ENCODE data around the gene CDH8.

Gene CDH8

DNA sequence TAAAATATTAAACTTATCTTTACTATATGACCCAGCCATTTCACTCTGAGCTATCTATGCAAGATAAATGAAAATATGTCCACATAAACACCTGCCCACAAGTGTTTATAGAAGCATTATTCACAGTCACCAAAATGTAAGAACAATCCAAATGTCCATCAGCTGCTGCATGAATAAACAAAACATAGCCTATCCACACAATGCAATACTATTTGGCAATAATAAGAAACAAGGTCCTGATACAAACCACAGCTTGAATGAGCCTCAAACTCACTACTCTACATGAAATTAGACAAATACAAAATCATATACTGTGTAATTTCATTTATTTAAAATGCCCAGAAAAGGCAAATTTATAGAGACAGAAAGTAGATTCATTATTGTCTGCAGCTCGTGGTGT is 355.1 kb downstream of the CDH8 start:
- DNase-seq = no peak
- Histone ChIP-seq H3K27ac (ENCODE audit: insufficient read depth, low read length, poor library complexity, severe bottlenecking) (no peak overlapping the region), H3K27me3 (replicated peaks; ENCODE audit: control insufficient read depth, insufficient read depth, low read length, poor library complexity, severe bottlenecking) (no peaks in the 10 kb centered on the region), H3K36me3 (ENCODE audit: control insufficient read depth, insufficient read depth, low read length) (no peaks in the 10 kb centered on the region), H3K4me3 (ENCODE audit: insufficient read depth, low read depth, low read length, poor library complexity, severe bottlenecking) (no peak overlapping the region), H3K9me3 (ENCODE audit: control insufficient read depth, low read length) (peaks cover 4% of the 10 kb centered on the region), H3K4me1 (ENCODE audit: control insufficient read depth, insufficient read depth, low read length, poor library complexity, severe bottlenecking) (no peaks in the 10 kb centered on the region)

DNA sequence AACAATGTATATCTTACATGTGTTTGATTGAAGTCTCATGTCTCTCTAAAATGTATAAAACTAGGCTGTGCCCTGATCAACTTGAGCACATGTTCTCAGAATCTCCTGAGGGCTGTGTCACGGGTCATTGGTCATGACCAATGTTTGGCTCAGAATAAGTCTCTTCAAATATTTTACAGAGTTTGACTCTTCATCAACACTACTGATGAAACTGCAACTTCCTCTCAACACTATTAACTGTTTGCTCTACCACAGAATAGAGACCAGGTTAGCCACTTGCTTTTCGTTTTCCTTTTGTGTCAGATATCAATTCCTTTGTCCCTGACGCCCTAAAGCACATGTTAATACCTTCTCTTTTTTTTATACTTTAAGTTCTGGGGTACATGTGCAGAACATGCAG is 358.1 kb downstream of the CDH8 start:
- no peak overlapping the region for H3K27ac ChIP-seq (ENCODE audit: insufficient read depth, low read length, poor library complexity, severe bottlenecking)
- no peaks in the 10 kb centered on the region for H3K27me3 ChIP-seq (replicated peaks; ENCODE audit: control insufficient read depth, insufficient read depth, low read length, poor library complexity, severe bottlenecking)
- no peaks in the 10 kb centered on the region for H3K4me1 ChIP-seq (ENCODE audit: control insufficient read depth, insufficient read depth, low read length, poor library complexity, severe bottlenecking)
- DNase-seq = no peak
- H3K36me3 ChIP-seq (ENCODE audit: control insufficient read depth, insufficient read depth, low read length) = no peaks in the 10 kb centered on the region
- H3K9me3 ChIP-seq (ENCODE audit: control insufficient read depth, low read length) = peaks cover 4% of the 10 kb centered on the region
- H3K4me3 ChIP-seq (ENCODE audit: insufficient read depth, low read depth, low read length, poor library complexity, severe bottlenecking) = no peak overlapping the region

GRCh38 chr16:61677776-61678175 is 358.5 kb downstream of the CDH8 start:
- H3K9me3 ChIP-seq (ENCODE audit: control insufficient read depth, low read length) = peaks cover 4% of the 10 kb centered on the region
- no peaks in the 10 kb centered on the region for H3K36me3 ChIP-seq (ENCODE audit: control insufficient read depth, insufficient read depth, low read length)
- no peaks in the 10 kb centered on the region for H3K4me1 ChIP-seq (ENCODE audit: control insufficient read depth, insufficient read depth, low read length, poor library complexity, severe bottlenecking)
- H3K27ac ChIP-seq (ENCODE audit: insufficient read depth, low read length, poor library complexity, severe bottlenecking) = no peak overlapping the region
- no peaks in the 10 kb centered on the region for H3K27me3 ChIP-seq (replicated peaks; ENCODE audit: control insufficient read depth, insufficient read depth, low read length, poor library complexity, severe bottlenecking)
- no peak overlapping the region for H3K4me3 ChIP-seq (ENCODE audit: insufficient read depth, low read depth, low read length, poor library complexity, severe bottlenecking)
- no peak for DNase-seq

DNA sequence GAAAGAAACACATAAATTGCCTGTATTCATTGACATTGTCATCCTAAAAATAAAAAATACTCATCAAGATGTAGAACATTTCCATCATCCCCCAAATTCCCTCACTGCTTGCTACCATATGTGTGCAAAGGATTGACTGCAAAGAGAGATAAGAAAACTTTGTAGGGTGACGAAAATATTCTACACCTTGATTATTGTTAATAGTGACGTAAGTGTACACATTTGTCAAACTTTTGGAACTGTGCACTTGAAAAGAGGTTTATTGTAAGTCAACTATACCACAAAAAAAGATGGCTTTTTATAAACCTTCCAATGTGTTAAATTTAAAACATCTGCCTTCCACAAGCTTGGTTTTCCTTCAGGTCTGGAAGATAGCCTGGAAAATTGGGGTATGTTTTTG is 359.5 kb downstream of the CDH8 start:
- H3K27me3 ChIP-seq (replicated peaks; ENCODE audit: control insufficient read depth, insufficient read depth, low read length, poor library complexity, severe bottlenecking) = no peaks in the 10 kb centered on the region
- H3K4me3 ChIP-seq (ENCODE audit: insufficient read depth, low read depth, low read length, poor library complexity, severe bottlenecking) = no peak overlapping the region
- H3K4me1 ChIP-seq (ENCODE audit: control insufficient read depth, insufficient read depth, low read length, poor library complexity, severe bottlenecking) = no peaks in the 10 kb centered on the region
- no peak overlapping the region for H3K27ac ChIP-seq (ENCODE audit: insufficient read depth, low read length, poor library complexity, severe bottlenecking)
- DNase-seq = no peak
- H3K9me3 ChIP-seq (ENCODE audit: control insufficient read depth, low read length) = peaks cover 4% of the 10 kb centered on the region
- no peaks in the 10 kb centered on the region for H3K36me3 ChIP-seq (ENCODE audit: control insufficient read depth, insufficient read depth, low read length)

GRCh38 chr16:61671161-61671560 is 365.1 kb downstream of the CDH8 start:
- H3K4me3 ChIP-seq (ENCODE audit: insufficient read depth, low read depth, low read length, poor library complexity, severe bottlenecking) = no peak overlapping the region

DNA sequence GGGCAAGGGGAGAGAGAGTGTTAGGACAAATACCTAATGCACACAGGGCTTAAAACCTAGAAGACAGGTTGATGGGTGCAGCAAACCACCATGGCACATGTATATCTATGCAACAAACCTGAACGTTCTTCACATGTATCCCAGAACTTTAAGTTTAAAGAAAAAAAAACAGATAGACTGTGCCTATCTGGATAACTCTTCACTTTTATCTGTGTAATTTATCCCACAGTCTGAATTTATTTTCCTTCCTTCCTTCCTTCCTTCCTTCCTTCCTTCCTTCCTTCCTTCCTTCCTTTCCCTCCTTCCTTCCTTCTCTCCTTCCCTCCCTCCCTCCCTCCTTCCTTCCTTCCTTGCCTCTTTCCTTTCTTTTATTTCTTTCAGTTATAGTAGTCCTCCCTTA is 370.7 kb downstream of the CDH8 start:
- no peak overlapping the region for H3K27ac ChIP-seq (ENCODE audit: insufficient read depth, low read length, poor library complexity, severe bottlenecking)
- no peaks in the 10 kb centered on the region for H3K4me1 ChIP-seq (ENCODE audit: control insufficient read depth, insufficient read depth, low read length, poor library complexity, severe bottlenecking)
- no peaks in the 10 kb centered on the region for H3K9me3 ChIP-seq (ENCODE audit: control insufficient read depth, low read length)
- no peaks in the 10 kb centered on the region for H3K27me3 ChIP-seq (replicated peaks; ENCODE audit: control insufficient read depth, insufficient read depth, low read length, poor library complexity, severe bottlenecking)
- no peak for DNase-seq
- no peaks in the 10 kb centered on the region for H3K36me3 ChIP-seq (ENCODE audit: control insufficient read depth, insufficient read depth, low read length)
- H3K4me3 ChIP-seq (ENCODE audit: insufficient read depth, low read depth, low read length, poor library complexity, severe bottlenecking) = no peak overlapping the region

More at GRCh38 chr16:61671161-61671560, 365.1 kb downstream of the CDH8 start:
- no peak overlapping the region for H3K27ac ChIP-seq (ENCODE audit: insufficient read depth, low read length, poor library complexity, severe bottlenecking)
- no peak for DNase-seq
- H3K27me3 ChIP-seq (replicated peaks; ENCODE audit: control insufficient read depth, insufficient read depth, low read length, poor library complexity, severe bottlenecking) = no peaks in the 10 kb centered on the region
- H3K36me3 ChIP-seq (ENCODE audit: control insufficient read depth, insufficient read depth, low read length) = no peaks in the 10 kb centered on the region
- no peaks in the 10 kb centered on the region for H3K4me1 ChIP-seq (ENCODE audit: control insufficient read depth, insufficient read depth, low read length, poor library complexity, severe bottlenecking)
- no peaks in the 10 kb centered on the region for H3K9me3 ChIP-seq (ENCODE audit: control insufficient read depth, low read length)

DNA sequence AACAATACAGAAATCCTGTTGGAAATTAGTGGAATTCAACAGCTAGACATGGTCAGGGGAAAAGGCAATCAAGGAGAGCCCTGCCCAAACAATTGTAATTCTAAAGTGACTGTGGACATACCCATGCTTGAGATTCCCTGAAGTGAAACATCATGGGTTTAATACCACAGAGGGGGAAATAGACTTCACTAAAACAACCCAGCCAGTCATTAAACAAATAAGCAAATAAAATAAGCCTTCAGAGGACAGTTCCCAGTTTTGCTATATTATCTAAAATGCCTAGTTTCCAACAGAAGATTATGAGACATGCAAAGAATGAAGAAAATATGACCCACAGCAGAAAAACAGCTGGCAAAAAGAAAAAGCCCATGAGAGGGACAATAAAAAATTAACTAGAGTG is 376.3 kb downstream of the CDH8 start:
- DNase-seq = no peak
- Histone ChIP-seq H3K4me3 (ENCODE audit: insufficient read depth, low read depth, low read length, poor library complexity, severe bottlenecking) (no peak overlapping the region), H3K4me1 (ENCODE audit: control insufficient read depth, insufficient read depth, low read length, poor library complexity, severe bottlenecking) (no peaks in the 10 kb centered on the region), H3K27ac (ENCODE audit: insufficient read depth, low read length, poor library complexity, severe bottlenecking) (no peak overlapping the region), H3K36me3 (ENCODE audit: control insufficient read depth, insufficient read depth, low read length) (no peaks in the 10 kb centered on the region), H3K9me3 (ENCODE audit: control insufficient read depth, low read length) (peaks cover 4% of the 10 kb centered on the region), H3K27me3 (replicated peaks; ENCODE audit: control insufficient read depth, insufficient read depth, low read length, poor library complexity, severe bottlenecking) (no peaks in the 10 kb centered on the region)

GRCh38 chr16:61654962-61655361 is 381.3 kb downstream of the CDH8 start:
- no peak overlapping the region for H3K4me3 ChIP-seq (ENCODE audit: insufficient read depth, low read depth, low read length, poor library complexity, severe bottlenecking)
- no peak for DNase-seq
- H3K27me3 ChIP-seq (replicated peaks; ENCODE audit: control insufficient read depth, insufficient read depth, low read length, poor library complexity, severe bottlenecking) = no peaks in the 10 kb centered on the region
- no peak overlapping the region for H3K27ac ChIP-seq (ENCODE audit: insufficient read depth, low read length, poor library complexity, severe bottlenecking)
- H3K9me3 ChIP-seq (ENCODE audit: control insufficient read depth, low read length) = peaks cover 4% of the 10 kb centered on the region
- H3K36me3 ChIP-seq (ENCODE audit: control insufficient read depth, insufficient read depth, low read length) = no peaks in the 10 kb centered on the region
- H3K4me1 ChIP-seq (ENCODE audit: control insufficient read depth, insufficient read depth, low read length, poor library complexity, severe bottlenecking) = no peaks in the 10 kb centered on the region

GRCh38 chr16:61653544-61653943 is 382.7 kb downstream of the CDH8 start:
- Histone ChIP-seq H3K4me3 (ENCODE audit: insufficient read depth, low read depth, low read length, poor library complexity, severe bottlenecking) (no peak overlapping the region), H3K4me1 (ENCODE audit: control insufficient read depth, insufficient read depth, low read length, poor library complexity, severe bottlenecking) (no peaks in the 10 kb centered on the region), H3K9me3 (ENCODE audit: control insufficient read depth, low read length) (no peaks in the 10 kb centered on the region), H3K36me3 (ENCODE audit: control insufficient read depth, insufficient read depth, low read length) (no peaks in the 10 kb centered on the region), H3K27me3 (replicated peaks; ENCODE audit: control insufficient read depth, insufficient read depth, low read length, poor library complexity, severe bottlenecking) (no peaks in the 10 kb centered on the region), H3K27ac (ENCODE audit: insufficient read depth, low read length, poor library complexity, severe bottlenecking) (no peak overlapping the region)
- no peak for DNase-seq

- no peaks in the 10 kb centered on the region for H3K9me3 ChIP-seq (ENCODE audit: control insufficient read depth, low read length)
- no peak overlapping the region for H3K27ac ChIP-seq (ENCODE audit: insufficient read depth, low read length, poor library complexity, severe bottlenecking)
- H3K27me3 ChIP-seq (replicated peaks; ENCODE audit: control insufficient read depth, insufficient read depth, low read length, poor library complexity, severe bottlenecking) = no peaks in the 10 kb centered on the region
- H3K4me3 ChIP-seq (ENCODE audit: insufficient read depth, low read depth, low read length, poor library complexity, severe bottlenecking) = no peak overlapping the region
- H3K4me1 ChIP-seq (ENCODE audit: control insufficient read depth, insufficient read depth, low read length, poor library complexity, severe bottlenecking) = no peaks in the 10 kb centered on the region
- no peak for DNase-seq
- no peaks in the 10 kb centered on the region for H3K36me3 ChIP-seq (ENCODE audit: control insufficient read depth, insufficient read depth, low read length)
These were observed 390.7 kb downstream of the CDH8 start for GRCh38 chr16:61645561-61645960.

DNA sequence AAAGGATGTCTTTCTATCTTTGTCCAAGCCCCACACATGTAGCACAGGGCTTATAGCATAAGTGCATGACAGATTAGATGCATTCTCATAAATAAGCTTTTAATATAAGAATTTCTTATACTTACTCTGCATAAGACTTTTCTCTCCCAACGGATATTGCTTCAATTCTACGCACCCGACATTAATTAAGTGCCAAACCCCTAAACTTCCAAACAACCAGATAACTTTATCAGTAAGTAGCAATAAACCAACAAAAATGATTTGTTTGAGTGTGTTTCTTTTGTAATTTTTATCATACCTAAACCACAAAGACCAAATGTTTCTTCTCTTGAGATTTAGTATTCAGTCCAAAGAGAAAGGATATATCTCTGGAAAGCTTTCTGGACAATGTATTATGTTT is 391.5 kb downstream of the CDH8 start:
- Histone ChIP-seq H3K4me3 (ENCODE audit: insufficient read depth, low read depth, low read length, poor library complexity, severe bottlenecking) (no peak overlapping the region), H3K36me3 (ENCODE audit: control insufficient read depth, insufficient read depth, low read length) (no peaks in the 10 kb centered on the region), H3K27ac (ENCODE audit: insufficient read depth, low read length, poor library complexity, severe bottlenecking) (no peak overlapping the region), H3K27me3 (replicated peaks; ENCODE audit: control insufficient read depth, insufficient read depth, low read length, poor library complexity, severe bottlenecking) (no peaks in the 10 kb centered on the region), H3K4me1 (ENCODE audit: control insufficient read depth, insufficient read depth, low read length, poor library complexity, severe bottlenecking) (no peaks in the 10 kb centered on the region), H3K9me3 (ENCODE audit: control insufficient read depth, low read length) (no peaks in the 10 kb centered on the region)
- no peak for DNase-seq

Measured in effector memory CD4-positive, alpha-beta T cell (primary cell).